ENCODE measurements around the gene SLC16A14.

- no peak for TF ChIP-seq POLR2AphosphoS5 (IDR thresholded peaks at IDR 0.05; ENCODE audit: insufficient read depth, low read depth, low read length)
- no peak for TF ChIP-seq EZH2 (IDR thresholded peaks at IDR 0.05; ENCODE audit: borderline replicate concordance, low read depth, low read length, severe bottlenecking)
Measured at GRCh38 chr2:229996320-229996719, 72.4 kb downstream of the SLC16A14 start.
